ENCODE results near the gene DENND1A. TPM values are rescaled to one million over a fixed set of nuclear protein-coding genes. Genes with fewer than 3 reads are reported as not detected.

Gene DENND1A
- total RNA-seq, 6 experiments from 2014 or later = 13.9 to 22.6 (median 16.3) TPM

GRCh38 chr9:123478160-123478559 lies 451.8 kb downstream of the DENND1A start:
- Histone ChIP-seq H3K27ac (peak overlapping the region in 2 of 3 donors; percentile 42 to 73), H3K9me3 (no peaks in the 10 kb centered on the region), H3K4me1 (peaks cover 0 to 34% (median 12%) of the 10 kb centered on the region in 4 donors), H3K27me3 (no peaks in the 10 kb centered on the region), H3K36me3 (no peaks in the 10 kb centered on the region), H3K4me3 (no peak overlapping the region)
- 84% methylated on average over 6 of the region's 6 CpGs for WGBS (ENCODE audit: insufficient coverage, low coverage, low lambda C conversion rate, missing lambda C conversion rate)
- TF ChIP-seq POLR2A (IDR thresholded peaks at IDR 0.05) (no peak), CTCF (IDR thresholded peaks at IDR 0.05) (no peak)
- DNase-seq = no peak
- intact Hi-C loops (cut with DNase I) = no loop called here
- ATAC-seq = no peak

GRCh38 chr9:123475407-123475806 lies 454.5 kb downstream of the DENND1A start:
- Histone ChIP-seq H3K4me1 (peaks cover 0 to 27% (median 11%) of the 10 kb centered on the region in 4 donors), H3K36me3 (no peaks in the 10 kb centered on the region), H3K4me3 (no peak overlapping the region), H3K9me3 (no peaks in the 10 kb centered on the region), H3K27me3 (no peaks in the 10 kb centered on the region), H3K27ac (no peak overlapping the region)
- TF ChIP-seq CTCF (IDR thresholded peaks at IDR 0.05) (no peak), POLR2A (IDR thresholded peaks at IDR 0.05) (no peak)
- DNase-seq (no peak), ATAC-seq (no peak)
- intact Hi-C loops (cut with DNase I) = no loop called here
- 100% methylated on average over 6 of the region's 11 CpGs for WGBS (ENCODE audit: insufficient coverage, low coverage, low lambda C conversion rate, missing lambda C conversion rate)

GRCh38 chr9:123472862-123473614 lies 456.9 kb downstream of the DENND1A start:
- Histone ChIP-seq H3K27ac (no peak overlapping the region), H3K9me3 (no peaks in the 10 kb centered on the region), H3K4me1 (peaks cover 0 to 28% (median 14%) of the 10 kb centered on the region in 4 donors), H3K4me3 (no peak overlapping the region), H3K36me3 (no peaks in the 10 kb centered on the region), H3K27me3 (no peaks in the 10 kb centered on the region)
- intact Hi-C loops (cut with DNase I) = no loop called here
- WGBS (ENCODE audit: insufficient coverage, low coverage, low lambda C conversion rate, missing lambda C conversion rate) = 96% methylated on average over 3 of the region's 14 CpGs
- ATAC-seq = no peak
- DNase-seq = no peak
- no peak for TF ChIP-seq POLR2A (IDR thresholded peaks at IDR 0.05)
- TF ChIP-seq CTCF (IDR thresholded peaks at IDR 0.05) = no peak

GRCh38 chr9:123471843-123472570 lies 457.9 kb downstream of the DENND1A start:
- intact Hi-C loops (cut with DNase I) = no loop called here
- DNase-seq (no peak), ATAC-seq (no peak)
- Histone ChIP-seq H3K4me1 (peaks cover 0 to 38% (median 18%) of the 10 kb centered on the region in 4 donors), H3K27me3 (no peaks in the 10 kb centered on the region), H3K27ac (no peak overlapping the region), H3K36me3 (no peaks in the 10 kb centered on the region), H3K4me3 (no peak overlapping the region), H3K9me3 (no peaks in the 10 kb centered on the region)
- TF ChIP-seq POLR2A (IDR thresholded peaks at IDR 0.05) = no peak
- TF ChIP-seq CTCF (IDR thresholded peaks at IDR 0.05) = no peak
- 72% methylated on average over 2 of the region's 12 CpGs for WGBS (ENCODE audit: insufficient coverage, low coverage, low lambda C conversion rate, missing lambda C conversion rate)

Data from right lobe of liver (tissue), 6 donors.